ENCODE results near the gene TRIM37.
"Not testable (repeated sequence)": the region's sequence is repeated elsewhere in the genome, so short reads cannot be mapped to it uniquely, and the experiment has no call there.

Gene TRIM37

GRCh38 chr17:59106463-59107305, at the start of gene TRIM37:
Gene TRIM37, minus strand, starts transcription at chr17:59106880. Its CDS starts 419 bp downstream, at chr17:59106461.
- FAIRE-seq, result peak; percentile 65

DNA sequence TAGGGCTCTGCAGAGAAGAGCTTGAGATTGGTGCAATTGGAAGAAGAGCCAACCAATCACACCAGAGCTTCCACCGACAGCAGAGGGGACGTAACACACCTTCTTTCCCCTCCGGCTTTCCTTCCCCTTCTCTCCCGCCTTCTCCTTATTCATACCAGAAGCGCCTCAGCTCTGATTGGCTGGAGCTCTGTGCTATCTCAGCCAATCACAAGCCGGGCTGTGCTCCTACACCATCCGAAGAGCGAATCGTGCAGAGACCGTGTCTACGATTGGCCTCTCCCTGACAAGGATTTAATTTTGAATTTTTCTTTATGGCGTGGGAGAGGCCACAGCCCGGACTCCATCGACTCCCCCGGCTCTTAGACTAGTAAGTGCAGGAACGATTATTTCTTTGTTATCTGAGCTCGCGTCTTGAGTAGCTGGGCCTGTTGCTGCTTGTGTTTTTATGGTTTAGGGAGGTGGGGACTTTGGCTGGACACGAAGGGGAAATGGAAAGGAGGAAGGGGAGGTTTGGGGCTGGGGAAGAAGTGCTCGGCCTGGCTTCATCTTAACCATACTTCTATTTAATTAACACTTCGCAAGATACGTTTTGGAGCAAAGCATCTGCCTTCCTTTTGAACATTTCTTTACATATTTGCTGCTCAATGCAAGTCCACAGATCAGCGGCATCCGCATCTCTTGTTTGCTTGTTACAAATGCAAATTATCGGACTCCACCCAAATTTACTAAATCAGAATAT, 48.9 kb upstream of the TRIM37 start, which contains the start of gene PRR11:
Gene PRR11, plus strand, starts transcription at position 308 of the 739 bp plus-strand sequence. CDS start 14,007 bp downstream, outside the sequence.
- FAIRE-seq, result peak; percentile 98

DNA sequence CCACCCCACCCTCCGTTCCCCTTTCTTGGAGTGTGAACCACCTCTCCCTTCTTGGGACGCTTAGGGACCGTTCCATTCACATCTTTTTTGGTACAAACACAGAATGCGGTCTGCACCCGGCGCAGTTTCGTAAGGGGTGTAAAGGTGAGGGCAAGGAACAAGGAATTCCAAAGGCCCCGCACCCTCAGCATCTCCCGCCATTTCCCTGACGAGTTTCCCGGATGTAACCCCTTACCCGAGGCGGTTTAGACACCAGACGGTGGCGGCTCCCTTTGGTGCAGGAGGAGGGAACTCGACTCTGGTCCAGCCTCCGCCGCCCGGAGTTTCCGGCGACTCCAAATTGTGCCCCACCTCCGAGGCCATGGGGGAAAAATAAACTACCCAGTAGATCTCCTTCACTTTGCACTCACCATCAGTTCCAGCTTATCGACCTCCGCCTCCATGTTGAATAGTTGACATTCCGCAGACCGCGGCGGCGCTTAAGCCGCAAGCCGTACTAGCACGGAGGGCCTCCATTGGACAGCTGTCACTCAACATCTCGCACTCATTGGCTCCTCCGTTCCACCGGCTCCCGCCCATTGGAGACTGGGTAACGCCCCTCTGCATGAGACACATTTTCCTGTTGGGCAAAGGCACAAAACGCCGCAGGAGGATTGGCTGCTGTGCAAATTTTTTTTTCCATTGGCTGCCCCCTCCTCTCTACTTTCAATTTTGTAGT, 48.2 kb upstream of the TRIM37 start, which contains the start of gene SKA2:
Gene SKA2, minus strand, starts transcription at position 466 of the 718 bp plus-strand sequence. Its CDS starts 23 bp downstream, at position 443.
- no peak for FAIRE-seq

DNA sequence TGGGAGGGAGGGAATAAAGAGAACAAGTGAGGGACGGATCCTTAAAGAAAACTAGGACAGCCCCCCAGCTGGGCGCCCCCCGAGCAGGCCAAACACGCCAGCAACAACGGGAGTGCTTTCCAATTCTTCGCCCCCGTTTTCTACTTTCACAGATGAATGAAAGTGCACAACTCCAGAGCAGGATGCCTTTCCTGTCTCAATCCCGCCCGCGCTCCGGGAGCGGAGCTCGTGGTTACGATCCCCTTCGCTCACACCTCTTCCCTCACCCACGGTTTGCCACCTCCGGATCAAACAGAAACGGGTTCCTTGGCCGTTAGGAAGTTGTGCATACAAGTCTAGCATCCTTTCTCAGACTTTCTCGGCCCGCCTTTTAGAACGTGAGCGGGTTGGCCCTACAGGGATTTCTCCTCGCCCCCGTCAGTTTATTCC, 47.6 kb upstream of the TRIM37 start:
- FAIRE-seq, result no peak

DNA sequence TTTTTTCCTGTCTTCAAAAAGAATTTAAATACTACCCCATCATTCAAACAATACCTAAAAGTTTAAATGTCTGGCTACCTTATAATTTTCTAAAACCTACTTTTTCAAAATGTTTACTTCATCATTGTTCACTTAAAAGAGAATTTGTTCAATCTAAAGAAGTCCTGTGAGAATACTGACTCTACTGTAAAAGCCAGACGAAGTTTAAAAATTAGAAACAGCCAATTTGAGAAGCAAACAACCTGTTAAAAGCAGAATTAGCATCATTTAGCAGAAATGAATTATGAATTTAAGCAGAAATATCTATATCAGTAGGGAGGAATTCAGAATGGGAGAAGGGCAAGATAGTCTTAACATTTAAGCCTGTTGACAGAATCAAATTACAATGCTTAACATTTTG, 46.2 kb upstream of the TRIM37 start:
- FAIRE-seq, result no peak

GRCh38 chr17:59151591-59151990, 44.9 kb upstream of the TRIM37 start:
- no peak for FAIRE-seq

- no peak for FAIRE-seq
These were observed 44.3 kb upstream of the TRIM37 start for GRCh38 chr17:59151006-59151405.

GRCh38 chr17:59149841-59150511, 43.3 kb upstream of the TRIM37 start:
- no peak for FAIRE-seq

DNA sequence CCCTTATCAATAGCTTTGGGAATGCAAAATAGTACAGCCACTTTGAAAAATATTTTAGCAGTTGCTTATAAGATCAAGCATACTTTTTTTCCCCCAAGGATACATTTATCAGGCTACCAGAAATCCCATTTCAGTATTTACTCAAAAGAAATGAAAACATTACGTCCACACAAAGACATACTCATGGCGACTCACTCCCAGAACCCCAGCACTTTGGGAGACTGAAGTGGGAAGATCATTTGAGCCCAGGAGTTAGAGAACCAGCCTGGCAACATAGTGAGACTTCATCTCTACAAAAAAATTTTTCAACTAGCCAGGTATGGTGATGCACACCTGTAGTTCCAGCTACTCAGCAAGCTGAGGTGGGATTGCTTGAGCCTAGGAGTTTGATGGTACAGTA, 42.4 kb upstream of the TRIM37 start:
- no peak for FAIRE-seq

GRCh38 chr17:59145571-59146096, 39.0 kb upstream of the TRIM37 start:
- no peak for FAIRE-seq

DNA sequence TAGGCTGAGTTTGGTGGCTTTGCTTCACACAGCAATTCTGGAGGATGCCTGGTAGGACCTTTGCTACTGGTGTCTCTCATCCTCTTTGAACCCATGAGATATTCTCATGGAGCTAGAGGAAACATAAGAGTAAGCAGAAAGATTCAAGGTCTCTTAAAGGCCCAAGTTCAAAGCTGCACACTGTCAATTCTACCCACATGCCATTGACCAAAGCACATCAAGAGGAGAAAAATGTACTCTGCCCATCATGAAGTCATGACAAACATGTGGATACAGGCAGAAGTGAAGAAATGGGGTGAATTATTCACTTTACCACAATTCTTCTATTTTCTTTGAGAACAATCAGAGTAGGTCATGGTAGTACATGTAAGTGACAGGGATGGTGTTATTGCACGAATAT, 35.2 kb upstream of the TRIM37 start:
- no peak for FAIRE-seq

DNA sequence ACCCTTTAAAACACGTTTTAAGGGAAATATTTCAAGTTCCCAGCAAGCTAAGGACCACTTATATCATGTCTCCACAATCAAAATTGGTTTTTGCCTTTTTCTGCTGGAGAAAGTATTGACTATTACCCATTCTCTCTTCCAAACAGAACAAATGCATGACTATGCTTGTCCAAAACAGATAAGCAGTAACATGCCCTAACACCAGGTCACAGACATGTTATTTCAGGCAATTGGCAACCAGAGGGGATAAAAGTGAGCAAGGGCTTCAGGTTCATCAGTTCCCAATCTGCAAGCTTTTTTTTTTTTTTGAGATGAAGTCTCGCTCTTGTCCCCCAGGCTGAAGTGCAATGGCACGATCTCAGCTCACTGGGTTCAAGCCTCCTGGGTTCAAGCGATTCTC, 33.3 kb upstream of the TRIM37 start:
- no peak for FAIRE-seq

- not testable (repeated sequence) for FAIRE-seq
These were observed 31.7 kb upstream of the TRIM37 start for GRCh38 chr17:59138339-59138738.

DNA sequence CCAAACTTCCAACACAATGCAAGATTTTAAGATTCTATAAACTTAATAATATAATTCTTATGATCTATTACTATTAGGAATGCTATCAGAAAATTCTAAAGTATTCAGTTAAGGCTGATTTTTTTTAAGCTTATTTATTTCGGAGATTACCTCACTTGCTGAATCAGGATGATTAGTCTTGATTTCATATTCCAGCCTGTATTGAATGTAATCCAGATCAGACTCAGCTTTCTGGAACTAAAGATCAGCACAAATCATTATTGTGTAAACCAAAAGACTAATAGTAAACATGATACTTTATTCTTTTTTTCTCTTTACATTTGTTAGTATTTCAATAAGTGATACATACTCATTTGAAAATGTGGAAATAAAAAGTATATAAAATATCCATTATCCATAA, 24.5 kb upstream of the TRIM37 start:
- FAIRE-seq, result no peak

DNA sequence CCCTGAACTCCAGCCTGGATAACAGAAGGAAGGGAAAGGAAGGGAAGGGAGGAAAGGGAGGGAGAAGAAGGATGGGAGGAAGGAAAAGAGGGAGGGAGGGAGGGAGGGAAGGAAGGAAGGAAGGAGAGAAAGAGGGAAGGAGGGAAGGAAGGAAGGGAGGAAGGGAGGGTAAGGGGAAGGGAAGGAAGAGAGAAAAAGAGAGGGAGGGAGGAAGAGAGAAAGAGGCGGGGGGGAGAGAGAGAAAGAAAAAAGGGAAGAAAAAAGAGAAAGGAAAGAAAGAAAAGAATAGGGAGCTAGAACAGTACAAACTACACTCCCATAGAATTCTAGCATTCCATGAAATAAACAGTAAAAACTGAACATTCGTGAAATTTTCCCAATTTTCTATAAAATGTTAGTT, 23.1 kb upstream of the TRIM37 start:
- no peak for FAIRE-seq

GRCh38 chr17:59126809-59127417, 20.2 kb upstream of the TRIM37 start:
- FAIRE-seq, result no peak

DNA sequence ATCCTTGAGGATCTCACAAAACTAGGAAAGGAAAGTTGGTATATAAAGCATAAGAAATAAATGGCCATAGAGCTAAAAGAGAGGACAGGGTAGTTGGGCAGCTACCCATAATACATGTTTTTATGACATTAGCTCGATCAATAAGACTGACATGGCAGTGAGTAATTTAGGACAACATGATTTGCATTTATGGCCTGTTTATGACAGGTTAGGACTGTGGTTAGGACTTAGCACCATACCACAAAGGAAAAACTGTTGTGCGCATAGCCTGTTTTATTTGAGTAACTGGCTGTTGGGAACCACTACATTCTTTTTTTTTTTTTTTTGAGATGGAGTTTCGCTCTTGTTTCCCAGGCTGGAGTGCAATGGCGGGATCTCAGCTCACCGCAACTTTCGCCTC, 18.0 kb upstream of the TRIM37 start:
- FAIRE-seq, result no peak

DNA sequence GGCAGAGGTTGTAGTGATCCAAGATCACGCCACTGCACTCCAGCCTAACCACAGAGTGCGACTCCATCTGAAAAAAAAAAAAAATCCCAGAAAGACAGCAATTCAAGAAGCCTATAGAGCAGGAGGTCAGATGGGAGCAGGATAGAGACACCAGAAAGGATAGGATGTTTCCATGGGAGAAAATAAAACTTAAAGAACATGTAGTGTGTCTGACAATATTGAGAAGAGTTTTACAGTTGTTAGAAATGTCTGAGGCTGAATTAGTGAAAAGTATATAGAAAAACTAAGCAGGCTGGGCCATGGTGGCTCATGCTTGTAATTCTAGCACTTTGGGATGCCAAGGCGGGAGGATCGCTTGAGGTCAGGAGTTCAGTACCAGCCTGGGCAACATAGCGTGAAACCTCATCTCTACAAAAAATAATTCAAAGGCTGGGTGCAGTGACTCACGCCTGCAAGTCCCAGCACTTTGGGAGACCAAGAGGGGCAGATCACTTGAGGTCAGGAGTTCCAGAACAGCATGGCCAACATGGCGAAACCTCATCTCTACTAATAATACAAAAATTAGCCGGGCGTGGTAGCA, 15.3 kb upstream of the TRIM37 start:
- FAIRE-seq, result no peak

- FAIRE-seq, result no peak
These were observed 8.8 kb upstream of the TRIM37 start for GRCh38 chr17:59115474-59115873.

GRCh38 chr17:59111539-59111938, 4.9 kb upstream of the TRIM37 start:
- FAIRE-seq, result no peak

GRCh38 chr17:59110973-59111372, 4.3 kb upstream of the TRIM37 start:
- no peak for FAIRE-seq

Data from TTC549 (cell line).